Left ventricle myocardium inferior (tissue), 1 donor: ENCODE results near the gene VCAM1. TPM values are rescaled to one million over a fixed set of nuclear protein-coding genes. Genes with fewer than 3 reads are reported as not detected.
A peak's percentile ranks its signal among the peaks of the same experiment; 100 is the strongest.

Experiments used
- DNase-seq: peaks from one replicate; pipeline ENCODE4 v3.0.0-alpha.2; 2020
- H3K27ac ChIP-seq: fragments of 200-600 bp; replicated peaks from 2 replicates; pipeline ENCODE4 v1.8.0; 2021
- H3K27me3 ChIP-seq: fragments of 200-600 bp; 2 replicates; pipeline ENCODE4 v1.8.0; 2021; ENCODE audit warnings: low read depth
- H3K36me3 ChIP-seq: fragments of 200-600 bp; 2 replicates; pipeline ENCODE4 v1.8.0; 2021
- H3K4me1 ChIP-seq: fragments of 200-600 bp; 2 replicates; pipeline ENCODE4 v1.8.0; 2021
- H3K4me3 ChIP-seq: fragments of 200-600 bp; 2 replicates; pipeline ENCODE4 v1.8.0; 2021; ENCODE audit warnings: mild to moderate bottlenecking, moderate library complexity
- H3K9me3 ChIP-seq: fragments of 200-600 bp; replicated peaks from 2 replicates; pipeline ENCODE4 v1.8.0; 2021
- intact Hi-C: fragments of 100-400 bp; cut with micrococcal nuclease; formaldehyde crosslinking; loops from one replicate; pipeline ENCODE4 v1.11.0; 2022
- total RNA-seq: library from RNA; stranded (reverse); fragmentation: NEBNext Ultra II Directional; extraction: Animal tissue kit (Norgen Biotek cat#: 25700); gene quantifications from one replicate; pipeline ENCODE4 v1.2.1, GENCODE V29; 2021
- TF ChIP-seq, protein P1 (sequence below): fragments of 200-600 bp; IDR thresholded peaks from 2 replicates; pipeline ENCODE4 v1.8.0; 2021; ENCODE audit warnings: antibody characterized with exemption, mild to moderate bottlenecking, borderline replicate concordance
- donor health status: DM: no; HTN: yes; CAD: no; lungs with severe emphysema.

The VCAM1 gene
- total RNA-seq, 1 donor from 2014 or later = 4.0 TPM

DNA sequence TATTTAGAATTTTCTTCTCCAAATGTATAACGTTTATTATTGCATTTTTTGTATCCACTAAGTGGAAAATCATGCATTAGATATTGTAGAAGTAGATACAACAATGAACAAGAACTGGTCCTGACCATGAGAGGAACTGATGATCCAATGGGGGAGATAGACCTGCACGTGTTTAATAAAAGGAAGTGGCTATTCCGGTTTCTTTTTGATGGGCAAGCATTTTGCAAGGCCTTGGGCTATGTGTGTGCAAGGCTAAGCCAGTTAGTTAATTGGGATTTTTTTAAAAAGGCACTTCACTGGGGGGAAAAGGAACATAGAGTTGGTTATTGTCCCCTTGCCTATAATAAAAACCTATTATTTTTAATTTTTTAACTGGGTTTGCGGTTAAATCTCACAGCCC is 961 bp upstream of the VCAM1 start:
- DNase-seq = no peak
- H3K4me3 ChIP-seq = no peak overlapping the region
- H3K36me3 ChIP-seq = no peaks in the 10 kb centered on the region
- H3K27me3 ChIP-seq = no peaks in the 10 kb centered on the region
- TF ChIP-seq, protein P1, sequence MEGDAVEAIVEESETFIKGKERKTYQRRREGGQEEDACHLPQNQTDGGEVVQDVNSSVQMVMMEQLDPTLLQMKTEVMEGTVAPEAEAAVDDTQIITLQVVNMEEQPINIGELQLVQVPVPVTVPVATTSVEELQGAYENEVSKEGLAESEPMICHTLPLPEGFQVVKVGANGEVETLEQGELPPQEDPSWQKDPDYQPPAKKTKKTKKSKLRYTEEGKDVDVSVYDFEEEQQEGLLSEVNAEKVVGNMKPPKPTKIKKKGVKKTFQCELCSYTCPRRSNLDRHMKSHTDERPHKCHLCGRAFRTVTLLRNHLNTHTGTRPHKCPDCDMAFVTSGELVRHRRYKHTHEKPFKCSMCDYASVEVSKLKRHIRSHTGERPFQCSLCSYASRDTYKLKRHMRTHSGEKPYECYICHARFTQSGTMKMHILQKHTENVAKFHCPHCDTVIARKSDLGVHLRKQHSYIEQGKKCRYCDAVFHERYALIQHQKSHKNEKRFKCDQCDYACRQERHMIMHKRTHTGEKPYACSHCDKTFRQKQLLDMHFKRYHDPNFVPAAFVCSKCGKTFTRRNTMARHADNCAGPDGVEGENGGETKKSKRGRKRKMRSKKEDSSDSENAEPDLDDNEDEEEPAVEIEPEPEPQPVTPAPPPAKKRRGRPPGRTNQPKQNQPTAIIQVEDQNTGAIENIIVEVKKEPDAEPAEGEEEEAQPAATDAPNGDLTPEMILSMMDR = no peak
- intact Hi-C loops = no loop called here
- H3K9me3 ChIP-seq = no peaks in the 10 kb centered on the region
- H3K4me1 ChIP-seq = peaks cover 19% of the 10 kb centered on the region
- no peak overlapping the region for H3K27ac ChIP-seq

DNA sequence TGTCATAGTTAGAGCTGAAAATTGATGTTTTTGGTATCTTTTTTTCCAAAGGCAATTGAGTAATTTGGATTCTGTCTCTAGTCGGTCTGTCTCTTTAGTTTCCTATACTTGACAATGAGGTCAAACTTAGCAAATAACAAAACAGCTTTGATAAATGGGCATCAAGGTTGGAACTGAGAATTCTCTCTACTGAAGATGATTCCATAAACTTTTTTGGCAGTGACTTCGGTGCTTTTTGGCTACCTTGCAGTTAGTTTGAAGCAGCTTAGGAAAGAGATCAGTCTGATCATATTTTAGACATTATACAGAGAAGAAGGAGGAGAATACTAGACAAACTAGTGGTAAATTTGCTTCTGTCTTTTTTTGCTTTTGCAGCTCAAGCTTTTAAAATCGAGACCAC is 559 bp downstream of the VCAM1 start:
- DNase-seq = no peak
- H3K4me1 ChIP-seq = peaks cover 19% of the 10 kb centered on the region
- H3K9me3 ChIP-seq = no peaks in the 10 kb centered on the region
- TF ChIP-seq, protein P1 = no peak
- no peaks in the 10 kb centered on the region for H3K27me3 ChIP-seq
- intact Hi-C loops = no loop called here
- H3K36me3 ChIP-seq = no peaks in the 10 kb centered on the region
- H3K27ac ChIP-seq = peak overlapping the region; percentile 36
- H3K4me3 ChIP-seq = peak overlapping the region; percentile 49

DNA sequence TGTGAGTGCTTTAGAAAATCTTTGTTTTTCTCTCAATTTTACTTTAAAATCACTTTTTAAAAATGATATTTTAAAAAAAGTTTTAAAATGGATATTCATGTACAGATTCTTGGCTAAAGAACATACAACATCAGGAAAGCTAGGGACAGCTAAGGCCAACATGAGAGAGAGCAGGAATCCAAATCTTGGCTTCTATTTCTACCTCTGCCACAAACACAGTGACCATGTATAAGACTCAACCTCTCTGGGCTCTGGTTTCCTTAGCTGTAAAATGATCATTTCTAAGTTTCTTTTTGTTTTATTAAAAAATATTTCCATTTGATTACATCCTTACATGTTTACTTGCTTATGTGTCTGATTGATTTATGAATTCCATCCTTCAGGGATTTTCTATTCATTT is 1.2 kb downstream of the VCAM1 start:
- H3K27ac ChIP-seq = peak overlapping the region; percentile 36
- H3K27me3 ChIP-seq = no peaks in the 10 kb centered on the region
- TF ChIP-seq, protein P1 = no peak
- H3K9me3 ChIP-seq = no peaks in the 10 kb centered on the region
- H3K4me1 ChIP-seq = peaks cover 19% of the 10 kb centered on the region
- peak overlapping the region; percentile 49 for H3K4me3 ChIP-seq
- no peaks in the 10 kb centered on the region for H3K36me3 ChIP-seq
- intact Hi-C loops = no loop called here
- DNase-seq = no peak

DNA sequence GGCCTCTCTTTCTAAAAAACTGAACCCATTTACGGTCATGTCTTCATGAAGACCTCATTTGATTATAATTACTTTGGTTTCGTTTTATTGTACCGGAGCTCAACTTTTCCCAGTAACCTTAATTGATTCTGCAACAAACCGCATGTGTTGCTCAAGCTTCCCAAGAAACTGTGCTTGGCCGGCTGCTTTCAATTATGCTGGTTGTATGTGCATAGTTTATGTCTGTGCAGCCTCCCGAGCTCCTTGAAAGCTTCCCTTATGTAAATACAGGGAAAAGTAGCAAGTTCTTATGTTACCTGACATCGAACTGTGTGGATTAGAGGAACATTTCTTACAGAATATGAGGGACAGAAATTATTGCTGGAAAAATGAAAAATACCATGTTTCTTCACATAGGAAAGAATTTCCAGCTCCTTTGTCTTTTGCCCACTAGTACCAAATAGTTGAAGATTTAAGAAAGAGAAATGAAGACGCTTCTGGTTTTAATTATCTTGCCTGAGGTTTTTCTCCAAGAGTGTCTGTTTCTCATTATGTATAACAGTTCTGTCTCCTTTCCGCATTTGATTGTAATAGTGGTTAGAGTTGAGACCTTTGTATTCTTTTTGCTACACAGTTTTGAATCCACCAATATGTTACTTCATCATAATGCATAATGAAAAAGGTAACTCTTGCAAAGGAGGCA is 2.1 kb downstream of the VCAM1 start:
- Histone ChIP-seq H3K36me3 (peaks cover 3% of the 10 kb centered on the region), H3K27me3 (no peaks in the 10 kb centered on the region), H3K27ac (peak overlapping the region; percentile 36), H3K4me3 (peak overlapping the region; percentile 49), H3K4me1 (peaks cover 19% of the 10 kb centered on the region), H3K9me3 (no peaks in the 10 kb centered on the region)
- TF ChIP-seq, protein P1 = no peak
- intact Hi-C loops = no loop called here
- DNase-seq = no peak

DNA sequence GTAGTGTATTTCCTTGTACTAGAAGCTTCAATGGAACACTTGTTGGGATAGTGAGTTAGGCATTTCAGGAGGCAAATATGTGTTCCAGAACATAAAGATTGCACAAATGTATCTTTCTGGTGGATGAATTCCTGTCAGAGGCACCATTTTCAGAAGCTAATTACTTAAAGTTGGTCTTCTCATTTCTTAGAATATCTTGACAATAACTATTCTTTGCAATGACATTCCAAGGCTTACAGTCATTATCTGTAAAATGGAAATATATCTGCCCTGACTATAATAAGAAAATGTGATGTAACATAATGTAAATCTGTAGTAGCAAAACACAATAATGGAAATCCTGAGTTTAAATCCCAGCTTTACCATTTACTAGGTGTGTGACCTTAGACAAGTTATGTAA is 2.7 kb downstream of the VCAM1 start:
- no peak for DNase-seq
- H3K9me3 ChIP-seq = no peaks in the 10 kb centered on the region
- TF ChIP-seq, protein P1 = no peak
- peak overlapping the region; percentile 49 for H3K4me3 ChIP-seq
- intact Hi-C loops = no loop called here
- H3K36me3 ChIP-seq = peaks cover 3% of the 10 kb centered on the region
- H3K27ac ChIP-seq = no peak overlapping the region
- H3K4me1 ChIP-seq = peaks cover 19% of the 10 kb centered on the region
- H3K27me3 ChIP-seq = no peaks in the 10 kb centered on the region
